ENCODE data around the gene HOXC9.
A peak's percentile ranks its signal among the peaks of the same experiment; 100 is the strongest.

HOXC9 gene

DNA sequence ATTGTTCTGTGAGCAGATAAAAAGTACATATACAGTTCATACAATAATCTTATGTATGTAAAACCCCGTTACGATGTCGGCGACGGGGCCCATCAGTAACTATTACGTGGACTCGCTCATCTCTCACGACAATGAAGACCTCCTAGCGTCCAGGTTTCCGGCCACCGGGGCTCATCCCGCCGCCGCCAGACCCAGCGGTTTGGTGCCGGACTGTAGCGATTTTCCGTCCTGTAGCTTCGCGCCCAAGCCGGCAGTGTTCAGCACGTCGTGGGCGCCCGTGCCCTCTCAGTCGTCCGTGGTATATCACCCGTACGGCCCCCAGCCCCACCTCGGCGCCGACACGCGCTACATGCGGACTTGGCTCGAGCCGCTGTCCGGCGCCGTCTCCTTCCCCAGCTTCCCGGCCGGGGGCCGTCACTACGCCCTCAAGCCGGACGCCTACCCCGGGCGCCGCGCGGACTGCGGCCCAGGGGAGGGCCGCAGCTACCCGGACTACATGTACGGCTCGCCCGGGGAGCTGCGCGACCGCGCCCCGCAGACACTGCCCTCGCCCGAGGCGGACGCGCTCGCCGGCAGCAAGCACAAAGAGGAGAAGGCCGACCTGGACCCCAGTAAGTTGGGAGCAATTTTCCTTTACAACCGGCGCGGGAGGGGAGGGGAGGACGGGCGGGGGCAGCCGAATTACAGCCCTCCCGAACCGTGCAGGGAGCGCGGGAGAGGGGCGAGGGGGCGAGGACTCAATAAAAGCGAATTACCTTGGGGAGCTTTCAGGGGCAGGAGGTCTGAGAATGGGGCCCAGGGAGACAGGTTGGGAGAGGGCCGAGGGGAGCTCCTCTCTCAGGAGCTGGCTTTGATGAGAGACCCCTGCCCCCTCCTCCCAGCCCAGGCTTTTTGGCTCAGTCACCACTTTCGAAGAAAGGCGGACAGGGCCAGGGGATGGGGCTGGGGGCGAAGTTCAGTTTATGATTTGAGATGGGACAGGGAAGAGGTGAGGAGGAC is at the start of gene HOXC9:
Gene HOXC9 (plus strand): TSS at position 46 of the 999 bp plus-strand sequence. CDS start 28 bp downstream, at position 74.
- H3K9ac ChIP-seq (ENCODE audit: insufficient read length, low read depth): peak within 1 kb of the TSS; percentile 24
- peaks cover 21% of the 10 kb centered on the region for H3K4me1 ChIP-seq (ENCODE audit: insufficient read depth, insufficient read length)
- DNase-seq (ENCODE audit: low read depth, low spot score): no peak
- no peaks in the 10 kb centered on the region for H3K9me3 ChIP-seq (ENCODE audit: insufficient read depth, low read length)
- peaks cover 100% of the 10 kb centered on the region for H3K27me3 ChIP-seq (ENCODE audit: insufficient read depth, insufficient read length)
- peak; percentile 99 for TF ChIP-seq SUZ12 (IDR thresholded peaks at IDR 0.05; ENCODE audit: extremely low read depth, insufficient read depth, insufficient read length)
- no peak for TF ChIP-seq YY1 (IDR thresholded peaks at IDR 0.05; ENCODE audit: insufficient read depth, insufficient read length)
- H3K36me3 ChIP-seq (ENCODE audit: insufficient read depth, insufficient read length, low read length): no peaks in the 10 kb centered on the region
- H3K4me3 ChIP-seq (ENCODE audit: insufficient read length, low read depth): peak within 1 kb of the TSS; percentile 42

DNA sequence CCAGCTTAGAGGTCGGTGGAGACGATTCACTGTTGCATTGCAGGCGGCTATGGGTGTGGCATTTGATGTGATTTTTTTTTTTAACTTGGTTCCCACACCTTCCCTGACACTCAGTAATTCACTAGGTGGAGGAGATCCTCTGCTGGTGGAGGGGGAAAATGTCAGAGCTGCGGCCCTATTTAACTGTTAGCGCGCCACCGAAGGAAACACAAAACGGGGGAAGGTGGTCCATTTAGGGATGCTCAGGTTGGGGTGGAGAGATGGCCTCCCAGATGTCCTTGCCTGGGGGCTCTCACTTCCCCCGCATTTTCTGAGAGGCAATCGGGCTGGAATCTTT is 49.6 kb upstream of the HOXC9 start:
- Histone ChIP-seq H3K4me1 (ENCODE audit: insufficient read depth, insufficient read length) (peaks cover 37% of the 10 kb centered on the region), H3K9me3 (ENCODE audit: insufficient read depth, low read length) (no peaks in the 10 kb centered on the region), H3K4me3 (ENCODE audit: insufficient read length, low read depth) (peak overlapping the region; percentile 22), H3K27me3 (ENCODE audit: insufficient read depth, insufficient read length) (peaks cover 90% of the 10 kb centered on the region), H3K9ac (ENCODE audit: insufficient read length, low read depth) (peak overlapping the region; percentile 63), H3K36me3 (ENCODE audit: insufficient read depth, insufficient read length, low read length) (peaks cover 1% of the 10 kb centered on the region)
- no peak for DNase-seq (ENCODE audit: low read depth, low spot score)
- TF ChIP-seq YY1 (IDR thresholded peaks at IDR 0.05; ENCODE audit: insufficient read depth, insufficient read length): no peak
- no peak for TF ChIP-seq SUZ12 (IDR thresholded peaks at IDR 0.05; ENCODE audit: extremely low read depth, insufficient read depth, insufficient read length)
- TF ChIP-seq ZNF274 (IDR thresholded peaks at IDR 0.05; ENCODE audit: low read depth, low read length): no peak

GRCh38 chr12:53950789-53951576 is 49.0 kb upstream of the HOXC9 start:
- Histone ChIP-seq H3K4me1 (ENCODE audit: insufficient read depth, insufficient read length) (peaks cover 37% of the 10 kb centered on the region), H3K9me3 (ENCODE audit: insufficient read depth, low read length) (no peaks in the 10 kb centered on the region), H3K9ac (ENCODE audit: insufficient read length, low read depth) (peak overlapping the region; percentile 63), H3K27me3 (ENCODE audit: insufficient read depth, insufficient read length) (peaks cover 96% of the 10 kb centered on the region), H3K4me3 (ENCODE audit: insufficient read length, low read depth) (peak overlapping the region; percentile 12), H3K36me3 (ENCODE audit: insufficient read depth, insufficient read length, low read length) (no peaks in the 10 kb centered on the region)
- no peak for TF ChIP-seq YY1 (IDR thresholded peaks at IDR 0.05; ENCODE audit: insufficient read depth, insufficient read length)
- TF ChIP-seq ZNF274 (IDR thresholded peaks at IDR 0.05; ENCODE audit: low read depth, low read length): no peak
- no peak for TF ChIP-seq SUZ12 (IDR thresholded peaks at IDR 0.05; ENCODE audit: extremely low read depth, insufficient read depth, insufficient read length)
- no peak for DNase-seq (ENCODE audit: low read depth, low spot score)

DNA sequence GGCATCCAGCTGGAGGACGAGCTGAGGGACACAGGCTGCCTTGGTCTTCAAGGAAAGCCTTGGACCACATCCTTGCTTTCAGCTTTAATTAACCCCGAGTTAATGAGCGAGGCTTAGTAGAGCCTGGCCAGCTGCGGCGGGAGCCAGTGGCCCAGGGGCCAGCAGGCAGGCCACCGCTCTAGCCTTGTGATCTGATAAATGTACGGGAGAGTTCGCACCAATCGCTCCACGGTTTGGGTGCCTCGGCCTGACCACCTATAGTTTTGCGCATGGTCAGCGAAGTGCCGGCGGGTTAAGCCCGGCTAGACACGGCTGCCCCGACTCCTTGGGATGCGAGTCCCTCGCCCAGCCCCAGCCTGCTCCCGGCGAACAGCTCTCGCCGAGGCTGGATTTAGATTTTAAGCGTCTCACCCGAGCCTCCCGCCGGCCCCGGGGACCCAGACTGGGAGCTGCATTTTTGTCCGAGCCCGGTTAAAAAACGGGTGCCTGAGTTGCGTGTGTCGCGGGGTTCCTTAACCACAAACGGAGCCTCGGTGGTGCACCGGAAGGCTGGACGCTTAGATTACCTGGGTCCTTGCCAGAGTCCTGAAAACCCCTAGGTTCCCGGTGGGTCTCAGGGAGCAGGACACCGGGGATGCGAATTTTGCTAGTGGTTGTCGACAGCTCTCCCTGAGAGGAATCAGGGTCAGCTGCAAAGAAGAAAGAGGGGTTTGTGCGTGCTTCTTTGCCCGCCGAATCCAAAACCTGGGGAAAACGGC is 48.2 kb upstream of the HOXC9 start:
- H3K36me3 ChIP-seq (ENCODE audit: insufficient read depth, insufficient read length, low read length): no peaks in the 10 kb centered on the region
- no peaks in the 10 kb centered on the region for H3K9me3 ChIP-seq (ENCODE audit: insufficient read depth, low read length)
- DNase-seq (ENCODE audit: low read depth, low spot score): no peak
- TF ChIP-seq ZNF274 (IDR thresholded peaks at IDR 0.05; ENCODE audit: low read depth, low read length) (no peak), SUZ12 (IDR thresholded peaks at IDR 0.05; ENCODE audit: extremely low read depth, insufficient read depth, insufficient read length) (peak; percentile 93)
- peaks cover 99% of the 10 kb centered on the region for H3K27me3 ChIP-seq (ENCODE audit: insufficient read depth, insufficient read length)
- H3K9ac ChIP-seq (ENCODE audit: insufficient read length, low read depth): peak overlapping the region; percentile 63
- peak overlapping the region; percentile 12 for H3K4me3 ChIP-seq (ENCODE audit: insufficient read length, low read depth)
- H3K4me1 ChIP-seq (ENCODE audit: insufficient read depth, insufficient read length): peaks cover 37% of the 10 kb centered on the region

DNA sequence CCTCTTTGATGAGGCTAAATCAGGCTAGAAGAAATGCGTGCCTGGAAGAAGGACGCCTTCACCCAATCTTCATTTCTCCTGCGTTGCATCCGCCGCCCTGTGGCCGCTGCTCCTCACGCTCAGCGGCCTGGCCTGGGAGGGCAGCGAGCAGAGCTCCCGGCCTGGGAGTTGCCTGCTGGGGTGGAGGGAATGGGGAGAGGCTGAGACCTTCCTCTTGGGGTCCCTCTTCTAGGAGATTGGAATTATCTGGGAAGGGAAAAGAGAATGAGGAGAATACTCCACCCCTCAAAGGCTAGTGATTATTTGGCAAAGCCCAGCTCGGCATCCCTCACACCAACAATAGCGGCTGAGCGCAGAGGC is 47.6 kb upstream of the HOXC9 start:
- Histone ChIP-seq H3K36me3 (ENCODE audit: insufficient read depth, insufficient read length, low read length) (no peaks in the 10 kb centered on the region), H3K9ac (ENCODE audit: insufficient read length, low read depth) (no peak overlapping the region), H3K4me1 (ENCODE audit: insufficient read depth, insufficient read length) (peaks cover 37% of the 10 kb centered on the region), H3K27me3 (ENCODE audit: insufficient read depth, insufficient read length) (peaks cover 99% of the 10 kb centered on the region), H3K4me3 (ENCODE audit: insufficient read length, low read depth) (no peak overlapping the region), H3K9me3 (ENCODE audit: insufficient read depth, low read length) (no peaks in the 10 kb centered on the region)
- no peak for TF ChIP-seq SUZ12 (IDR thresholded peaks at IDR 0.05; ENCODE audit: extremely low read depth, insufficient read depth, insufficient read length)
- no peak for TF ChIP-seq ZNF274 (IDR thresholded peaks at IDR 0.05; ENCODE audit: low read depth, low read length)
- TF ChIP-seq YY1 (IDR thresholded peaks at IDR 0.05; ENCODE audit: insufficient read depth, insufficient read length): no peak
- no peak for DNase-seq (ENCODE audit: low read depth, low spot score)

DNA sequence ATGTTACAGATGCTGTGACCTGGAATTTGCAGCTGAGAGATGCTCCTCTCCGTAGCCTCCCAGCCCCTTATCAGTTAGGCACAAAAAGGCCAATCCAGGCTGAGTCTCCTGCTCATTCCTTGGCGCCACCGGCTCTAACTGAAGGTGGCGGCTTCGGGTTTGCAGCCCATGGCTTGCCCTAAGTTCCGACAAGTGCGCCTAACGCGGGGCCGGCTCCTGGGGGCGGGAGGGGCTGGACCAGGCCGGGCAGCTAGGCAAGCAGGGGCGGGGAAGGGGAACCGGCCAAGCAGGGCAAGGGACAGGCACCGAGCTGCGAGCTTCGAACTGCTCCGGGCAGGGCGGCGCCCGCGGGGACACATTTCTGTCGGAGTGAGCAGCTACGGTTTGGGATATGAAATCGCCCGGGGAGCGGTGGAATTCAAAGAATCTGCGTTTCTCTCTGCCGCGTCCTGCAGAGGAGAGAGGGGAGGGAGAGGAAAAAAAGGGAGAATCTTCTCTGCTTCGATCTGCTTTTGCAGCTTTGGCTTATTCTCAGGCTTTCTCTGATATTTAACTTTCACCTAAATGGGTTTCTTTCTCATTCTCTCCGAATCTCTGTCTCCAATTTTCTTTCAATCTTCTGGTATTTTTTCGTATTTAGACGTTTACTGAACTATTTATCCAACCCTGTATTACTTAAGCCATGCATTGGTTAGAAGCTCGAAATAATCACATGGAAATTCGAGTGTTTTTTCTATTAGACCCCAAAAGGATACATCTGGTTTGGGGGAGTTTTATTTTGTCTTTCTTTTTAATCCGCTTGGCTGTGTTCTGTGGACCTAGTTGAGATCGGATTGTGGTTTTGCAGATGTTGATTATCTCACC is 46.9 kb upstream of the HOXC9 start:
- TF ChIP-seq ZNF274 (IDR thresholded peaks at IDR 0.05; ENCODE audit: low read depth, low read length): no peak
- no peak for TF ChIP-seq YY1 (IDR thresholded peaks at IDR 0.05; ENCODE audit: insufficient read depth, insufficient read length)
- peak; percentile 62 for TF ChIP-seq SUZ12 (IDR thresholded peaks at IDR 0.05; ENCODE audit: extremely low read depth, insufficient read depth, insufficient read length)
- Histone ChIP-seq H3K9me3 (ENCODE audit: insufficient read depth, low read length) (no peaks in the 10 kb centered on the region), H3K4me1 (ENCODE audit: insufficient read depth, insufficient read length) (peaks cover 37% of the 10 kb centered on the region), H3K27me3 (ENCODE audit: insufficient read depth, insufficient read length) (peaks cover 100% of the 10 kb centered on the region), H3K9ac (ENCODE audit: insufficient read length, low read depth) (peak overlapping the region; percentile 26), H3K4me3 (ENCODE audit: insufficient read length, low read depth) (no peak overlapping the region), H3K36me3 (ENCODE audit: insufficient read depth, insufficient read length, low read length) (no peaks in the 10 kb centered on the region)
- peak; percentile 56 for DNase-seq (ENCODE audit: low read depth, low spot score)
